HepG2 (cell line): ENCODE measurements around the gene APOC3. TPM values are rescaled to one million over a fixed set of nuclear protein-coding genes. Genes with fewer than 3 reads are reported as not detected.
A peak's percentile ranks its signal among the peaks of the same experiment; 100 is the strongest.

Experiments used
- ATAC-seq: fragments of 200-7000 bp; cut with Tn5 transposase; 3 replicates; pipeline ENCODE4 v1.9.1; 2020; ENCODE audit warnings: mild to moderate bottlenecking, moderate library complexity
- BruUV-seq: library from RNA; stranded (reverse); fragments of 400-500 nt; replicated peaks from 2 replicates; lab custom pipeline; 2021; lab: Mats Ljungman, UMichigan
- CTCF ChIA-PET: fragments of 300-600 bp; formaldehyde crosslinking; extraction: SDS; loops from one replicate; lab custom pipeline; 2021; ENCODE audit warnings: low total read pairs, inconsistent platforms, low intra/inter-chr PET ratio; lab: Yijun Ruan, JAX
- POLR2A ChIA-PET: fragments of 350-600 bp; sonication (Branson Sonifier 250); formaldehyde crosslinking; loops from one replicate; lab custom pipeline; 2020; ENCODE audit warnings: antibody characterized with exemption, inconsistent platforms; lab: Yijun Ruan, JAX
- DNase-seq: peaks from one replicate; pipeline ENCODE4 v3.0.0-alpha.2; 2015; ENCODE audit warnings: low spot score
- FAIRE-seq: peaks from 3 replicates; lab custom pipeline; 2011; peaks lifted over from hg19 to GRCh38; lab: Jason Lieb, UNC
- H2AFZ ChIP-seq: one replicate; pipeline ENCODE4 v1.6.1; 2011; ENCODE audit warnings: low read length, inconsistent platforms
- H3K27ac ChIP-seq: fragments of 300-600 bp; 3 replicates; pipeline ENCODE4 v1.8.0; 2011; ENCODE audit warnings: mixed run types, mild to moderate bottlenecking, mixed read lengths, low read length, inconsistent platforms; ENCODE audit not compliant: insufficient read depth; ENCODE audit errors: extremely low read length
- H3K27me3 ChIP-seq, 2 experiments: fragments of 200-600 bp in 1 of 2; 2 replicates in 1 of 2; 3 replicates in 1 of 2; pipeline versions ENCODE4 v1.6.0 to v1.8.0; 2011; ENCODE audit warnings: low read length in 2 of 2, mild to moderate bottlenecking in 2 of 2, moderate library complexity in 2 of 2, inconsistent platforms in 1 of 2; ENCODE audit not compliant: insufficient read depth in 2 of 2, control insufficient read depth in 1 of 2
- H3K36me3 ChIP-seq, 2 experiments: fragments of 200-600 bp in 1 of 2; replicated peaks in 1 of 2; 2 replicates in 1 of 2; 3 replicates in 1 of 2; pipeline versions ENCODE4 v1.5.1 to v1.8.0; 2011; ENCODE audit warnings: low read length in 2 of 2, inconsistent platforms in 1 of 2; ENCODE audit not compliant: insufficient read depth in 2 of 2, control insufficient read depth in 1 of 2
- H3K4me1 ChIP-seq: 2 replicates; pipeline ENCODE4 v1.5.1; 2012; ENCODE audit warnings: low read length, inconsistent platforms; ENCODE audit not compliant: insufficient read depth
- H3K4me2 ChIP-seq: 2 replicates; pipeline ENCODE4 v1.6.0; 2011; ENCODE audit warnings: low read depth, low read length, inconsistent platforms
- H3K4me3 ChIP-seq, 3 experiments: fragments of 200-600 bp in 1 of 3; sonication (generic), shearing (Covaris generic) in 1 of 3; replicated peaks in 1 of 3; 2 replicates each; pipeline ENCODE4 v1.5.1; 2011 to 2016; ENCODE audit warnings: low read length in 3 of 3, inconsistent platforms in 2 of 3, low read depth in 2 of 3, mild to moderate bottlenecking in 2 of 3, control low read depth in 1 of 3, mixed read lengths in 1 of 3; ENCODE audit not compliant: insufficient read depth in 1 of 3
- H3K79me2 ChIP-seq: one replicate; pipeline ENCODE4 v1.6.1; 2011; ENCODE audit warnings: low read length, inconsistent platforms; ENCODE audit not compliant: insufficient read depth
- H3K9ac ChIP-seq: 2 replicates; pipeline ENCODE4 v1.6.0; 2011; ENCODE audit warnings: mild to moderate bottlenecking, low read depth, low read length, inconsistent platforms; ENCODE audit not compliant: insufficient read depth
- H3K9me3 ChIP-seq: 2 replicates; pipeline ENCODE4 v1.5.1; 2012; ENCODE audit warnings: mild to moderate bottlenecking, low read length
- H4K20me1 ChIP-seq: 2 replicates; pipeline ENCODE4 v1.6.0; 2011; ENCODE audit warnings: inconsistent platforms, mild to moderate bottlenecking, low read length, moderate library complexity; ENCODE audit not compliant: insufficient read depth
- BORCS8-MEF2B ChIP-seq: sonication (generic); formaldehyde crosslinking; IDR thresholded peaks from 2 replicates; pipeline ENCODE4 v1.8.0; 2022; ENCODE audit warnings: mild to moderate bottlenecking, missing genetic modification reagents
- EP300 ChIP-seq, 3 experiments: sonication (generic) in 1 of 3; formaldehyde crosslinking in 1 of 3; IDR thresholded peaks; 2 replicates each; pipeline versions ENCODE4 v1.5.1 to v1.6.1; 2011 to 2020; ENCODE audit warnings: low read depth in 2 of 3, low read length in 2 of 3, borderline replicate concordance in 1 of 3, improper control_type of control experiment in 1 of 3, mild to moderate bottlenecking in 1 of 3, missing genetic modification reagents in 1 of 3, moderate library complexity in 1 of 3
- FOXA3 ChIP-seq: IDR thresholded peaks from 2 replicates; pipeline ENCODE4 v1.6.1; 2016; ENCODE audit warnings: missing genetic modification reagents, missing compliant biosample characterization
- GFI1 ChIP-seq: sonication (generic); formaldehyde crosslinking; IDR thresholded peaks from 2 replicates; pipeline ENCODE4 v1.5.0; 2020; ENCODE audit warnings: missing genetic modification reagents, mild to moderate bottlenecking, borderline replicate concordance
- GPN1 ChIP-seq: sonication (generic); formaldehyde crosslinking; IDR thresholded peaks from 2 replicates; pipeline ENCODE4 v1.5.1; 2020; ENCODE audit warnings: missing genetic modification reagents, borderline replicate concordance
- HNF1B ChIP-seq: sonication (generic); formaldehyde crosslinking; IDR thresholded peaks from 2 replicates; pipeline ENCODE4 v1.5.1; 2020; ENCODE audit warnings: mild to moderate bottlenecking, moderate library complexity, missing genetic modification reagents
- HNF4G ChIP-seq, 2 experiments: sonication (generic) in 1 of 2; formaldehyde crosslinking in 1 of 2; IDR thresholded peaks; 2 replicates each; pipeline versions ENCODE4 v1.4.0 to v1.6.1; 2011 to 2020; ENCODE audit warnings: borderline replicate concordance in 2 of 2, low read depth in 2 of 2, mild to moderate bottlenecking in 2 of 2, low read length in 1 of 2, missing genetic modification reagents in 1 of 2, moderate library complexity in 1 of 2
- HNRNPH1 ChIP-seq: fragments of 200-400 bp; formaldehyde crosslinking; optimal IDR thresholded peaks from 2 replicates; pipeline ENCODE3; 2017; ENCODE audit warnings: mild to moderate bottlenecking, low read depth, low read length
- HNRNPL ChIP-seq: fragments of 200-400 bp; formaldehyde crosslinking; IDR thresholded peaks from 2 replicates; pipeline ENCODE4 v1.6.1; 2017; ENCODE audit warnings: mild to moderate bottlenecking, low read depth, low read length
- MTERF4 ChIP-seq: sonication (generic); formaldehyde crosslinking; IDR thresholded peaks from 2 replicates; pipeline ENCODE4 v1.8.0; 2023; ENCODE audit warnings: mild to moderate bottlenecking, missing genetic modification reagents
- MXD3 ChIP-seq: IDR thresholded peaks from 2 replicates; pipeline ENCODE4 v1.6.1; 2016; ENCODE audit warnings: mild to moderate bottlenecking, missing biosample characterization, missing genetic modification reagents
- SOX13 ChIP-seq, 3 experiments: fragments of 450-650 bp in 1 of 3; sonication (generic) in 1 of 3; formaldehyde crosslinking in 1 of 3; IDR thresholded peaks in 2 of 3; conservative IDR thresholded peaks in 1 of 3; 2 replicates each; pipeline versions ENCODE4 v1.5.0 to v1.6.1; 2016 to 2020; ENCODE audit warnings: antibody characterized with exemption in 1 of 3, mild to moderate bottlenecking in 1 of 3, missing compliant biosample characterization in 1 of 3, missing genetic modification reagents in 1 of 3, moderate library complexity in 1 of 3
- STAT5B ChIP-seq: sonication (generic); formaldehyde crosslinking; IDR thresholded peaks from 2 replicates; pipeline ENCODE4 v1.4.0; 2020; ENCODE audit warnings: missing genetic modification reagents
- TOE1 ChIP-seq: sonication (generic); formaldehyde crosslinking; IDR thresholded peaks from 2 replicates; pipeline ENCODE4 v1.4.0; 2020; ENCODE audit warnings: mild to moderate bottlenecking, missing genetic modification reagents
- ZBTB8A ChIP-seq: sonication (generic); formaldehyde crosslinking; IDR thresholded peaks from 2 replicates; pipeline ENCODE4 v1.4.0; 2020; ENCODE audit warnings: mild to moderate bottlenecking, low read depth, missing genetic modification reagents, borderline replicate concordance
- ZFP36 ChIP-seq: fragments of 150-350 bp; IDR thresholded peaks from 2 replicates; pipeline ENCODE4 v1.6.1; 2018; ENCODE audit warnings: borderline replicate concordance, low read length, low read depth; ENCODE audit not compliant: partially characterized antibody
- ZNF33B ChIP-seq: sonication (generic); formaldehyde crosslinking; IDR thresholded peaks from 2 replicates; pipeline ENCODE4 v1.5.1; 2020; ENCODE audit warnings: mild to moderate bottlenecking, missing genetic modification reagents
- ZNF737 ChIP-seq: sonication (generic); formaldehyde crosslinking; IDR thresholded peaks from 2 replicates; pipeline ENCODE4 v1.5.0; 2020; ENCODE audit warnings: missing genetic modification reagents, mild to moderate bottlenecking, borderline replicate concordance
- WGBS: methylation state at CpG from one replicate; pipeline ENCODE4 v1.1.6; 2017; ENCODE audit warnings: low lambda C conversion rate; 5-methylcytosine and 5-hydroxymethylcytosine counted together
- in situ Hi-C: cut with HindIII; loops from 2 replicates; pipeline ENCODE4 v1.10.0; 2017; ENCODE audit warnings: low pct_unique_long_range_greater_than_20kb; ENCODE audit not compliant: extremely low pct_ligation_motif_present
- intact Hi-C: fragments of 100-400 bp; cut with micrococcal nuclease; formaldehyde crosslinking; loops from one replicate; pipeline ENCODE4 v1.10.0; 2022; ENCODE audit not compliant: unreplicated experiment
- polyA plus RNA-seq, 8 experiments: library from polyadenylated mRNA; depleted of rRNA in 3 of 8; stranded (reverse) in 7 of 8; unstranded in 1 of 8; fragments of >200 nt; fragmentation: Illumina TruSeq in 4 of 8; extraction: Trizol in 4 of 8; gene quantifications; 2 replicates each; pipeline versions ENCODE4 v1.2.1 to v1.2.3, GENCODE V29; 2011 to 2016; ENCODE audit warnings: low read depth in 4 of 8, missing spikeins in 1 of 8, mixed read lengths in 1 of 8; ENCODE audit not compliant: insufficient read depth in 1 of 8
- total RNA-seq, 5 experiments: library from RNA; depleted of rRNA; stranded (reverse); fragments of >200 nt; fragmentation: Illumina TruSeq; extraction: Trizol; gene quantifications; 2 replicates each; pipeline ENCODE4 v1.2.3, GENCODE V29; 2016; ENCODE audit warnings: low read depth in 1 of 5

The APOC3 gene
- total and polyA plus RNA-seq, 2 of the 13 experiments (the other 11 are each of a cell fraction or from before 2014, with no cell fraction given): 314 to 687 TPM

- no peaks in the 10 kb centered on the region for H3K9me3 ChIP-seq
- peaks cover 87% of the 10 kb centered on the region for H3K4me1 ChIP-seq
- in situ Hi-C loops (loop anchor here (5.0 kb wide), 1 partner anchor 44 kb away; the partner anchor contains the start of gene APOA5), intact Hi-C loops (no loop called here)
- no peaks in the 10 kb centered on the region; a peak in 2 of 5 replicates for H3K36me3 ChIP-seq
- no peak overlapping the region for H2AFZ ChIP-seq
- POLR2A ChIA-PET: interaction anchor here (1.0 to 18.4 kb wide), 21 partner anchors 9 to 343 kb away, joined by 3 to 1365 read pairs (median 14); partner anchors contain the start of genes APOA4, APOA5, APOC3 and BUD13
- CTCF ChIA-PET: interaction anchor here (2.2 kb wide), 1 partner anchor 45 kb away, joined by 23 read pairs; the partner anchor contains the start of gene APOA5
- BruUV-seq: no TSS peak
- peak overlapping the region; percentile 96 for H3K9ac ChIP-seq
- H3K79me2 ChIP-seq: peaks cover 38% of the 10 kb centered on the region
- DNase-seq (no peak), FAIRE-seq (no peak), ATAC-seq (no peak)
- H3K27me3 ChIP-seq: no peaks in the 10 kb centered on the region
- H3K27ac ChIP-seq: peak overlapping the region; percentile 99
- H4K20me1 ChIP-seq: peaks cover 9% of the 10 kb centered on the region; the same call in 1 of the 2 replicates
- peak overlapping the region; percentile 92 for H3K4me2 ChIP-seq
- WGBS: 0% methylated on average over 5 of the region's 7 CpGs
- peak overlapping the region; percentile 75 to 95 (median 92) for H3K4me3 ChIP-seq
- TF ChIP-seq HNF4G (IDR thresholded peaks at IDR 0.05; ENCODE audit: borderline replicate concordance, low read depth, low read length): no peak
- no peak for TF ChIP-seq HNF4G (CRISPR knock-in tag; IDR thresholded peaks at IDR 0.05; ENCODE audit: borderline replicate concordance, low read depth)
- no peak for TF ChIP-seq STAT5B (CRISPR knock-in tag)
- TF ChIP-seq MXD3: no peak
- peak; percentile 3; the same call in 1 of the 2 replicates for TF ChIP-seq ZNF737
- TF ChIP-seq ZNF33B (CRISPR knock-in tag): no peak
- no peak for TF ChIP-seq SOX13 (IDR thresholded peaks at IDR 0.05)
- peak in 1 of 2 experiments; percentile 42; a peak in 1 of 4 replicates for TF ChIP-seq SOX13 (CRISPR knock-in tag; conservative IDR thresholded peaks at IDR 0.05 in 1 of 2, IDR thresholded peaks at IDR 0.05 in 1 of 2)
- peak; percentile 2; the same call in 1 of the 2 replicates for TF ChIP-seq HNF1B (CRISPR knock-in tag)
- TF ChIP-seq GPN1 (CRISPR knock-in tag): no peak
- TF ChIP-seq MTERF4: no peak
- TF ChIP-seq ZBTB8A: no peak
- TF ChIP-seq EP300 (IDR thresholded peaks at IDR 0.05; ENCODE audit: low read depth in 2 of 2, low read length in 2 of 2): no peak
- no peak for TF ChIP-seq EP300 (CRISPR knock-in tag; IDR thresholded peaks at IDR 0.05; ENCODE audit: borderline replicate concordance)
- no peak for TF ChIP-seq TOE1
- no peak for TF ChIP-seq BORCS8-MEF2B (CRISPR knock-in tag)
- peak; percentile 69 for TF ChIP-seq HNRNPH1
- TF ChIP-seq ZFP36: no peak
- TF ChIP-seq GFI1: 0 out of 2 replicates have a peak, but pooled peaks have one; percentile 7
- TF ChIP-seq HNRNPL: 0 out of 2 replicates have a peak, but pooled peaks have one; percentile 10
- 0 out of 2 replicates have a peak, but pooled peaks have one; percentile 23 for TF ChIP-seq FOXA3 (CRISPR knock-in tag)
Observed at GRCh38 chr11:116836632-116836991, 6.9 kb downstream of the APOC3 start.
